Esophagus squamous epithelium (tissue), 5 donors: Measurements from ENCODE around the gene MBTPS2. TPM values are rescaled to one million over a fixed set of nuclear protein-coding genes. Genes with fewer than 3 reads are reported as not detected.

Experiments used
- DNase-seq: peaks from one replicate; lab custom pipeline; 2025; lab: John Stamatoyannopoulos, UW
- H3K27ac ChIP-seq, 4 donors: fragments of 200-600 bp; sonication (generic); one replicate each; pipeline ENCODE4 v1.5.1; 2016 to 2019; ENCODE audit warnings: mild to moderate bottlenecking in 1 of 4
- H3K27me3 ChIP-seq, 4 donors: fragments of 200-600 bp; sonication (generic); 1 replicate in 3 of 4; 2 replicates in 1 of 4; pipeline versions ENCODE4 v1.5.1 to v1.6.0; 2017 to 2021; ENCODE audit warnings: antibody characterized with exemption in 1 of 4
- H3K36me3 ChIP-seq, 3 donors: fragments of 200-600 bp; sonication (generic); one replicate each; pipeline ENCODE4 v1.5.1; 2016 to 2019
- H3K4me1 ChIP-seq, 3 donors: fragments of 200-600 bp; sonication (generic); one replicate each; pipeline ENCODE4 v1.5.1; 2017 to 2019
- H3K4me3 ChIP-seq, 4 donors: fragments of 200-600 bp; sonication (generic); 1 replicate in 3 of 4; 2 replicates in 1 of 4; pipeline ENCODE4 v1.5.1; 2016 to 2019; ENCODE audit warnings: mild to moderate bottlenecking in 2 of 4, moderate library complexity in 1 of 4
- H3K9me3 ChIP-seq, 3 donors: fragments of 200-600 bp; sonication (generic); one replicate each; pipeline ENCODE4 v1.5.1; 2016 to 2019
- CTCF ChIP-seq, 6 experiments: fragments of 450-650 bp in 4 of 6; fragments of 200-600 bp in 2 of 6; sonication (generic) in 2 of 6; IDR thresholded peaks; one replicate each; pipeline ENCODE4 v1.5.1; 2016 to 2019; ENCODE audit warnings: antibody characterized with exemption in 6 of 6, mild to moderate bottlenecking in 4 of 6, moderate library complexity in 4 of 6
- POLR2A ChIP-seq, 4 donors: fragments of 450-650 bp; IDR thresholded peaks; one replicate each; pipeline ENCODE4 v1.6.1; 2017; ENCODE audit warnings: antibody characterized with exemption in 4 of 4, mild to moderate bottlenecking in 4 of 4, moderate library complexity in 3 of 4
- WGBS, 2 donors: methylation state at CpG; one replicate each; pipeline ENCODE4 v1.1.5; 2018; 5-methylcytosine and 5-hydroxymethylcytosine counted together
- intact Hi-C: fragments of 100-400 bp; cut with DNase I; formaldehyde crosslinking; loops from one replicate; pipeline ENCODE4 v1.15.0; 2022
- total RNA-seq, 4 donors: library from RNA; depleted of rRNA; stranded (reverse); fragments of >200 nt; gene quantifications; one replicate each; pipeline ENCODE4 v1.1.0, GENCODE V29; 2016
- donor health status: DM: yes; HTN: yes; CAD: no.

MBTPS2 gene
- total RNA-seq, 4 donors from 2014 or later: 3.0 to 7.1 (median 5.8) TPM

- Histone ChIP-seq H3K4me1 (no peaks in the 10 kb centered on the region), H3K27me3 (no peaks in the 10 kb centered on the region), H3K36me3 (peaks cover 0 to 58% (median 0%) of the 10 kb centered on the region in 3 donors), H3K27ac (no peak overlapping the region), H3K9me3 (no peaks in the 10 kb centered on the region), H3K4me3 (no peak overlapping the region)
- TF ChIP-seq POLR2A (IDR thresholded peaks at IDR 0.05) (no peak), CTCF (IDR thresholded peaks at IDR 0.05) (no peak)
- WGBS, 2 donors: 67 to 90% methylated on average over 1 of the region's 1 CpG
- DNase-seq: no peak
- intact Hi-C loops: no loop called here
These were observed 7.9 kb downstream of the MBTPS2 start for GRCh38 chrX:21847342-21847741.

- Histone ChIP-seq H3K36me3 (peaks cover 0 to 67% (median 5%) of the 10 kb centered on the region in 3 donors), H3K27ac (no peak overlapping the region), H3K4me1 (no peaks in the 10 kb centered on the region), H3K9me3 (no peaks in the 10 kb centered on the region), H3K27me3 (no peaks in the 10 kb centered on the region), H3K4me3 (no peak overlapping the region)
- intact Hi-C loops: no loop called here
- no peak for DNase-seq
- no peak for TF ChIP-seq POLR2A (IDR thresholded peaks at IDR 0.05)
- no peak for TF ChIP-seq CTCF (IDR thresholded peaks at IDR 0.05)
These were observed 14.2 kb downstream of the MBTPS2 start for GRCh38 chrX:21853578-21853977.

GRCh38 chrX:21855937-21856415 is 16.6 kb downstream of the MBTPS2 start, which contains the start of gene YY2:
Gene YY2 (plus strand): TSS chrX:21855987. CDS start chrX:21856485, 498 bp downstream.
- no peaks in the 10 kb centered on the region for H3K27me3 ChIP-seq
- WGBS, 2 donors: 89 to 91% methylated on average over 24 to 29 of the region's 29 CpGs
- H3K36me3 ChIP-seq: peaks cover 0 to 57% (median 5%) of the 10 kb centered on the region in 3 donors
- H3K27ac ChIP-seq: no peak within 1 kb of the TSS
- DNase-seq: no peak
- intact Hi-C loops: no loop called here
- no peaks in the 10 kb centered on the region for H3K9me3 ChIP-seq
- no peak for TF ChIP-seq CTCF (IDR thresholded peaks at IDR 0.05)
- no peak for TF ChIP-seq POLR2A (IDR thresholded peaks at IDR 0.05)
- H3K4me1 ChIP-seq: no peaks in the 10 kb centered on the region
- no peak within 1 kb of the TSS for H3K4me3 ChIP-seq

- H3K27me3 ChIP-seq: no peaks in the 10 kb centered on the region
- peaks cover 0 to 52% (median 5%) of the 10 kb centered on the region in 3 donors for H3K36me3 ChIP-seq
- intact Hi-C loops: no loop called here
- TF ChIP-seq CTCF (IDR thresholded peaks at IDR 0.05) (no peak), POLR2A (IDR thresholded peaks at IDR 0.05) (no peak)
- H3K27ac ChIP-seq: no peak overlapping the region
- 88% methylated on average over 8 of the region's 21 CpGs; no CpG with 5 or more reads in 1 of the 2 donors for WGBS, 2 donors
- no peaks in the 10 kb centered on the region for H3K4me1 ChIP-seq
- no peaks in the 10 kb centered on the region for H3K9me3 ChIP-seq
- no peak overlapping the region for H3K4me3 ChIP-seq
- no peak for DNase-seq
These were observed 17.1 kb downstream of the MBTPS2 start for GRCh38 chrX:21856504-21856903.

GRCh38 chrX:21863241-21863640 is 23.8 kb downstream of the MBTPS2 start:
- Histone ChIP-seq H3K36me3 (no peaks in the 10 kb centered on the region), H3K27ac (no peak overlapping the region), H3K9me3 (no peaks in the 10 kb centered on the region), H3K4me1 (no peaks in the 10 kb centered on the region), H3K4me3 (no peak overlapping the region), H3K27me3 (no peaks in the 10 kb centered on the region)
- WGBS, 2 donors: 92 to 100% methylated on average over 1 of the region's 1 CpG
- no peak for DNase-seq
- TF ChIP-seq CTCF (IDR thresholded peaks at IDR 0.05): no peak
- no peak for TF ChIP-seq POLR2A (IDR thresholded peaks at IDR 0.05)
- intact Hi-C loops: no loop called here
